ENCODE measurements around the gene WIPF3. TPM values are rescaled to one million over a fixed set of nuclear protein-coding genes. Genes with fewer than 3 reads are reported as not detected.

Gene WIPF3
- total and polyA plus RNA-seq, 2 of the 4 experiments (the other 2 are of a cell fraction), result not detected

GRCh38 chr7:29843093-29843492 is 36.8 kb downstream of the WIPF3 start:
- H4K8ac ChIP-seq (ENCODE audit: low read depth in 2 of 2, low read length in 2 of 2), result no peak overlapping the region
- WGBS, 2 experiments (ENCODE audit: extremely low coverage in 2 of 2, insufficient read length in 1 of 2), result 90% methylated on average over 2 of the region's 8 CpGs; no CpG with 5 or more reads in 1 of the 2 experiments
- CTCF ChIA-PET, result interaction anchor here (0.6 kb wide), 1 partner anchor 1538 kb away, joined by 3 read pairs; no protein-coding TSS in a partner anchor

More at GRCh38 chr7:29843093-29843492, 36.8 kb downstream of the WIPF3 start:
- H3K27ac ChIP-seq (ENCODE audit: insufficient read depth, low read length), result no peak overlapping the region
- H3K9me1 ChIP-seq (ENCODE audit: insufficient read depth, low read length), result no peaks in the 10 kb centered on the region
- H3K9me3 ChIP-seq (ENCODE audit: control insufficient read depth, insufficient read depth, low read length), result no peaks in the 10 kb centered on the region
- TF ChIP-seq MAZ (IDR thresholded peaks at IDR 0.05; ENCODE audit: borderline replicate concordance, low read depth, low read length), result no peak
- no peak for TF ChIP-seq MAFK (IDR thresholded peaks at IDR 0.05; ENCODE audit: low read depth, low read length)
- TF ChIP-seq SMC3 (IDR thresholded peaks at IDR 0.05; ENCODE audit: low read depth, low read length), result no peak
- TF ChIP-seq USF2 (IDR thresholded peaks at IDR 0.05; ENCODE audit: low read depth, low read length), result no peak
- no peak overlapping the region for H2BK5ac ChIP-seq (ENCODE audit: low read depth, low read length, poor library complexity, severe bottlenecking)
- no peaks in the 10 kb centered on the region for H3K4me1 ChIP-seq (ENCODE audit: control insufficient read depth, insufficient read depth, low read length)
- H2AFZ ChIP-seq (replicated peaks; ENCODE audit: low read length, poor library complexity), result no peak overlapping the region
- ATAC-seq (ENCODE audit: low read depth) (no peak), DNase-seq (no peak)
- peaks cover 4% of the 10 kb centered on the region for H3K27me3 ChIP-seq (ENCODE audit: control insufficient read depth, insufficient read depth, low read length)
- in situ Hi-C loops (cut with MboI; ENCODE audit: low sequenced_read_pairs), result no loop called here
- dilution Hi-C loops (cut with HindIII; ENCODE audit: low sequenced_read_pairs, unreplicated experiment), result no loop called here
- H4K5ac ChIP-seq (ENCODE audit: low read depth, low read length), result no peak overlapping the region
- no peak overlapping the region for H3K4me2 ChIP-seq (ENCODE audit: low read depth, low read length)
- H3K23ac ChIP-seq (ENCODE audit: low read depth, low read length), result no peak overlapping the region
- no peak overlapping the region for H3K4me3 ChIP-seq (ENCODE audit: insufficient read depth, low read depth, low read length)
- no peak overlapping the region for H3K18ac ChIP-seq (ENCODE audit: low read depth, low read length)
- H2BK120ac ChIP-seq (ENCODE audit: low read depth, low read length), result no peak overlapping the region
- H2AK5ac ChIP-seq (ENCODE audit: low read depth, low read length), result no peak overlapping the region
- H2AK9ac ChIP-seq (replicated peaks; ENCODE audit: low read depth, low read length, poor library complexity), result no peak overlapping the region
- no peak overlapping the region for H4K91ac ChIP-seq (ENCODE audit: insufficient read depth, low read depth, low read length)
- no peaks in the 10 kb centered on the region for H3K36me3 ChIP-seq (ENCODE audit: control insufficient read depth, insufficient read depth, low read length)
- H3K79me1 ChIP-seq (ENCODE audit: low read depth in 1 of 2, low read length in 2 of 2), result no peaks in the 10 kb centered on the region
- H3K4ac ChIP-seq (ENCODE audit: low read depth, low read length), result no peak overlapping the region
- POLR2A ChIA-PET (ENCODE audit: unreplicated experiment), result no interaction called here
- H2BK20ac ChIP-seq (ENCODE audit: low read depth, low read length), result no peak overlapping the region
- no peak overlapping the region for H3K56ac ChIP-seq (ENCODE audit: extremely low read depth, insufficient read depth, low read length)
- no peaks in the 10 kb centered on the region for H4K20me1 ChIP-seq (ENCODE audit: insufficient read depth, low read length)
- H3K14ac ChIP-seq (replicated peaks; ENCODE audit: low read depth, low read length), result no peak overlapping the region
- BruUV-seq (replicated peaks), result no TSS peak
- intact Hi-C loops (cut with micrococcal nuclease), result no loop called here
- H3K9ac ChIP-seq (ENCODE audit: low read depth, low read length), result no peak overlapping the region
- no peak overlapping the region for H2BK15ac ChIP-seq (ENCODE audit: low read depth, low read length)

Data from IMR-90 (cell line).